Thymus (tissue), 2 donors: ENCODE data around the gene GRAMD4. TPM values are rescaled to one million over a fixed set of nuclear protein-coding genes. Genes with fewer than 3 reads are reported as not detected.

ENCODE experiments used
- polyA plus RNA-seq: library from polyadenylated mRNA; stranded (reverse); fragments of 200-250 nt; gene quantifications from one replicate; pipeline ENCODE4 v1.2.3, GENCODE V29; 2013
- total RNA-seq: library from RNA; stranded (reverse); fragments of 120-200 nt; gene quantifications from one replicate; pipeline ENCODE4 v1.2.4, GENCODE V29; 2013
- donor health status: healthy.

Gene GRAMD4
- total and polyA plus RNA-seq, 2 donors = 34.4 to 37.3 TPM

Other genes starting within 250 kb of the GRAMD4 start
- 3.7 TPM for gene CELSR1, start 82.8 kb upstream of the GRAMD4 start, total RNA-seq
- gene CELSR1, start 82.8 kb upstream of the GRAMD4 start, polyA plus RNA-seq = 9.4 TPM
- gene CERK, start 117.9 kb downstream of the GRAMD4 start, total RNA-seq = 46.2 TPM
- 47.1 TPM for gene CERK, start 117.9 kb downstream of the GRAMD4 start, polyA plus RNA-seq
- 11.8 TPM for gene TBC1D22A, start 142.3 kb downstream of the GRAMD4 start, total RNA-seq
- 25.7 TPM for gene TBC1D22A, start 142.3 kb downstream of the GRAMD4 start, polyA plus RNA-seq